SHP77 (cell line): Measurements from ENCODE around the gene KIAA0513.

Experiments used
- DNase-seq, 2 experiments: peaks; one replicate each; lab custom pipeline; 2025; lab: John Stamatoyannopoulos, UW

Gene KIAA0513

GRCh38 chr16:85027349-85027957 lies at the start of gene KIAA0513:
Gene KIAA0513, plus strand, starts transcription at chr16:85027795. Its CDS starts 39,277 bp downstream, at chr16:85067072.
- peak; percentile 89 to 94 for DNase-seq

DNA sequence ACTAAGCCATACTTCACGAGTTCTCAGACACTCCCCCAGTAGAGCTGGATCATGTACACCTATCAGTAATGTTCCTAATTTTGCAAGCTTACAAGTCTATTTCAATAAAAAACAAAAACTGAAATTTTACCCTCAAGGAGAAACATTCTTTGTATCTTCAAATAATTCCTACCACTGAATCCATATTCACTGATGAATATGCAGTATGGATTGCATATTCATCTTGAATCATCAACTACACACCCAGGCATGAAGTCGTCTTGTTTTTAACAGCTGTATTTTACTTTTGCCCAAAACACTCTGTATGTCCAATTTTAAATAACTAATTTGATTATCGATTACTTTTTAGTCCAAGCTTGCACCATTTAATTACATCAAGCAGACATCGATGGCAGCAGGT lies 48.1 kb upstream of the KIAA0513 start:
- no peak for DNase-seq

DNA sequence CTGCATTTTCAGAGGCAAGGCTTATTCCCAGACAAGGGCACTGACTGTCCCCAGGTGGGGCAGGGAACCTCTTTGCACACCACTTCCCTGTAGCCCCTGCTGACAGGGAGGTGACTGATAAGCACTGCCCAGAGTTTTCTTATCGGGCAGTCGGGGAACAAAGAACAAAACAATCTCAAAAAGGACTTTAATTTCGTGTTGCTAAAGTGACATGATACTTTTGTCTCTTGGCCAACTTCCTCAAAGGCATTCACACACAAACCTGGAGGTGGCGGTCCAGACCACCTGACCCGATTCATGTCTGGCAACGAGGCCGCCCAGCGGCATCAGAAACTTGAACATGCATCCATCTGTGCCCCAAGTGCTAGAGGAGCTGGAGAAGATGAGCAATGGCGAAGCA lies 45.2 kb upstream of the KIAA0513 start:
- no peak for DNase-seq

DNA sequence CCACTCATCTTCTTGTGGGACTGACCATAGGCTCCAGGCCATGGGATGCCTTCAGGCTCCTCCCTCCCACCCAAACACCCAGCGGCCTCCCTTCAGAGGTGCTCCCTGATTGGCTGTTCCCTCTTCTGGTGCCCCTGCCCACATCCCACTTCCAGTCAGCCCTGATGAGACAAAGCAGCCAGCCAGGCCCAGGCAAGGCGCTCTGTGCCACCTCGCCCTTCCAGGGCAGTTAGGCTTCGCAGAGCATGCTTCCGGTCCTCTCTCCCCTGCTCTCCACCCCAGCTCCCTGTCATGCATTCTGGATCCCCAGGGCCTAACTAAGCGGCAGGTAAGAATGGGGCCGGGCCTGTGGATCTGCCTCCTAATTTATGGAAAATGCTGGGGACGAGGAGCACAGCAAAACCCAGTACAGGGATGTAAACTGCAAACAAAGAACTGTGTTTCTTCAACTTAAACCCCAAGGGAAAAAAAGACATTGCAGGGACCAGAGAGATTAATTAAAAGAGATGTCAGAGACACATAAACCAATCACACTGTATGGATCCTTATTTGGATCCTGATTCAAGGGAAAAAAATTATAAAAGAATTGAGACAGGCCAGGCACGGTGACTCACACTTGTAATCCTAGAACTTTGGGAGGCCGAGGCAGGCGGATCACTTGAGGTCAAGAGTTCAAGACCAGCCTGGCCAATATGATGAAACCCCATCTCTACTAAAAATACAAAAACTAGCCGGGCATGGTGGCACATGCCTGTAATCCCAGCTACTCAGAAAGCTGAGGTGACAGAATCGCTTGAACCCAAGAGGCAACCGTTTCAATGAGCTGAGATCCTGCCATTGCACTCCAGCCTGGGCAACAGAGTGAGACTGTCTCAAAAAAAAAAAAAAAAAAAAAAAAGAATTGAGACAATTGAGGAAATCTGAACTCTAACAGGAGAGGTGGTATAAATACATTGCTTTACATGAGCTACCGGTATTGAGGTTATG lies 42.2 kb upstream of the KIAA0513 start:
- DNase-seq = no peak

GRCh38 chr16:84986102-84986501 lies 41.5 kb upstream of the KIAA0513 start:
- DNase-seq = no peak

GRCh38 chr16:84986879-84987278 lies 40.7 kb upstream of the KIAA0513 start:
- no peak for DNase-seq

GRCh38 chr16:84988328-84989080 lies 39.1 kb upstream of the KIAA0513 start:
- no peak for DNase-seq

- DNase-seq = no peak
Measured at GRCh38 chr16:84989749-84990620, 37.6 kb upstream of the KIAA0513 start.

GRCh38 chr16:84990782-84991181 lies 36.8 kb upstream of the KIAA0513 start:
- DNase-seq = no peak

DNA sequence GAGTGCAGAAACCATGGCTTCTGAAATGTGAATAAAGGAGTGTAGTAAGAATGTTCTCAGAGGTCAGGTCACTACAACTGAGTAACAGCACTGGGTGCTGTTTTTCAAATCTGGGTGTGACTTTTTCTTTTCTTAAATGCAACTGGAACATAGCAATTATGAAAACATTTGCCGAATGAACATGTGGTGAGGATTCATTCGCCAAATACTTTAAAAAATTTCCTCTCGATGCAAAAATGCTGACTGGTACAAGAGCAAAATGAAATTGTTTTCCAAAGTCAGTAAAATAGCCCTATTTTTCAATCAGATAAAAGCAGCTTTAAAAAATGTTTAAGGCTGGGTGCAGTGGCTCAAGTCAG lies 34.9 kb upstream of the KIAA0513 start:
- no peak for DNase-seq

DNA sequence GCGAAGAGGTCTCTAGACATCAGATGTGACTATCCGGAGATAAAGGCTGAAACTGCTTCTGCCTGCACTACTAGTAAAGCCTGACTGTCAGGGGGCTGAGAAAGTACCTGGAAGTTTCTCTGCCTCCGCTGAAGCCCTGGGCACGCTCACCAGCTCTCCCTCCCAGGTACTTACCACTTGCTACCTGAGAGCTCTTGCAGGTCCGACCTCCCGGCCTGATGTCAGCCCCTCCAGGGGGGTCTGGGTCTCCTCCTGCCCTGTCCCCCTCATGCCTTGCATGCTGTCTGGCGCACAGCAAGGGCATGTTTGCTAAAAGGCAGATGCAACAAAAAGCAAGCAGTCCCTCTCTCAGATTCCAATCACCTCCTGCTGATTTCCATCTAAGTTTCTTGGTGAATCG lies 33.7 kb upstream of the KIAA0513 start:
- DNase-seq = no peak

GRCh38 chr16:84995663-84996062 lies 31.9 kb upstream of the KIAA0513 start:
- DNase-seq = no peak

DNA sequence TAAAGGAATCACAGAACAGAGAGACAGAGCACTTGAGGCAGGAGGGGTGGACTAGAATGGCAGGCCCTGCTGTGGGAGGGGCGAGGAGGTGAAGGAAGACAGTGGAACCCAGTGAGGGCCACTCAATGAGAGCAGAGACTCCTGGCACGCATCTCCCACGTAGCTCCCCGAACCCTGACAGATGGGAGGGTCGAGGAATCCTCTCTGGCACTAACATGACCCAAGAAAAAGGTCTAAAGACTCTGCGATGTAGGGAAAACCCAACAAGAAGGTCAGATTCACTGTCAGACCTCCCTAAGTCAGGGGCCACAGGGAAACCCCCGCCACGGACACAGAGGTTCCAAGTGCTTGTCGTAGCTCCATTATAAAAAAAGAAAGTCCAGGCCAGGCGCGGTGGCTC lies 31.2 kb upstream of the KIAA0513 start:
- DNase-seq = no peak

DNA sequence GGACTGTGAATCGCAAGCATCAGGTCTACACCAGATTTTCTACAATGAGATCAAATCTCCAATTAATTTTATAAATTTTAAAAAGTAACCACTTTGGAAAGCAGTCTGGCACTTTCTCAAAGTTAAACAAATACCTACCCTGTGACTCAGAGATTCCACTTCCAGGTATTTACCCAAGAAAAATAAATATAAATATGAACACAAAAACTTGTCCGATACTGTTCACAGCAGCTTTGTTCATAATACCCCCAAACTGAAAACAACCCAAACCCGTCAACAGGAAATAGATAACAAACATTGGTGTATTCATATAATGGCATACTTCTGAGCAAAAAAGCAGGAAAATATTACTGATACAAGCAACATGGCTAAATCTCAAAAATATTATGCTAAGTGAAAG lies 28.4 kb upstream of the KIAA0513 start:
- no peak for DNase-seq

GRCh38 chr16:84999857-85000480 lies 27.6 kb upstream of the KIAA0513 start:
- DNase-seq = no peak

- no peak for DNase-seq
Measured at GRCh38 chr16:85002099-85002541, 25.5 kb upstream of the KIAA0513 start.

GRCh38 chr16:85002608-85003007 lies 25.0 kb upstream of the KIAA0513 start:
- no peak for DNase-seq

DNA sequence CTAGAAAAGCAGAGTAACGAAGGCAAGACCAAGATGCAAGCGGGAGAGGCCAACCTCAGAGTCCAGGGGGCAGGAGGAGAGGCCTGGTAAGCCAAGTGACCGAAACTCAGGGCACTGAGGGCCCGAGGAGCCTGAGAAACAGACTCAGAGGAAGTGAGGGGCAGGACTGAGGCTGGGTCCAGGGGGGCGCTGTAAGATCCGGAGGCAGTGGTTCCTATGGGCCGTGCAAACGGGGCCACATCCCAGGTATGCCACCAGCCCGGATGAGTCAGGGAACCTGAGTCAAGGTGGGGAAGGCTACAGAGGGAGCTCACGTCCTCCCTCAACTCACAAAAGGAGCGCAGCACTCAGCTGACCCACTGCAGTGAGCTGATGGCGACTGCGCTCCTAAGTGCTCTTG lies 24.5 kb upstream of the KIAA0513 start:
- no peak for DNase-seq

DNA sequence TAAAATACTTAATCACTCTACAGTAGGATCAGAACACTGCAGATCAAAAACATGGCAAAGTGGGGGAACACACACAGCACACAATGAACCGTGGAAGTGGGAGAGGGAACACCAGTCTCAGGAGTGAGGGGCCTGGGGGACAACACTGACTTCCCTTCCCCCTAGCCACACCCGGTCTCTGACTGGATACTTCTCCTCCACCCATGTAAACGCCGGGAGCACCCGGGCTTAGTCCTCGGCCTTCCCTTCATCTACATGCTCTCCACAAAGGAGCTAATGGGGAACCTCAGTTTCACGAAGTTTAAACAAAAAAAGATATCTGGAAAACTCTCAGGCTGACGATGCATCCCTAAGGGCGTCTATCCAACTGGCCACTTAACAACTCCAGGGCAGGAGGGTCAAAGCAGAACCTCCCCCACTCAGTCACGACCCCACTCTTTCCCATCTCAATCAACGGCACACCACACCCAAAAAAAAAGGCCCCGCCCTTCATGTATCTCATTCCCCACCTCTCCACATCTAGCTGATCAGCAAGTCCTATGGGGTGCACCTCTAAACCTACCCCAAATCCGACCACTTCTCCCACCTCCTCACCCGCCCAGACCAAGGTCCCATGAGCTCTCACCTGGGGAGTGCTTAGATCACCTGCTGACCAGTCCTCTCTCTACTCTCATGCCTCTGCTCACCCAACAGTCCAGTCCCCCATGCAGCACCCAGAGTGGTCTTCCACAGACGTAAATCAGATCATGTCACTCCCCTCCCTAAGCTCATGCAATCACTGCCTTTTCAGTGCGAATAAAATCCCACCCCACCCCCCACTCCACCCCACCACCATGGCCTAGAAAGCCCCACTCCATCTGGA lies 23.6 kb upstream of the KIAA0513 start:
- no peak for DNase-seq

DNA sequence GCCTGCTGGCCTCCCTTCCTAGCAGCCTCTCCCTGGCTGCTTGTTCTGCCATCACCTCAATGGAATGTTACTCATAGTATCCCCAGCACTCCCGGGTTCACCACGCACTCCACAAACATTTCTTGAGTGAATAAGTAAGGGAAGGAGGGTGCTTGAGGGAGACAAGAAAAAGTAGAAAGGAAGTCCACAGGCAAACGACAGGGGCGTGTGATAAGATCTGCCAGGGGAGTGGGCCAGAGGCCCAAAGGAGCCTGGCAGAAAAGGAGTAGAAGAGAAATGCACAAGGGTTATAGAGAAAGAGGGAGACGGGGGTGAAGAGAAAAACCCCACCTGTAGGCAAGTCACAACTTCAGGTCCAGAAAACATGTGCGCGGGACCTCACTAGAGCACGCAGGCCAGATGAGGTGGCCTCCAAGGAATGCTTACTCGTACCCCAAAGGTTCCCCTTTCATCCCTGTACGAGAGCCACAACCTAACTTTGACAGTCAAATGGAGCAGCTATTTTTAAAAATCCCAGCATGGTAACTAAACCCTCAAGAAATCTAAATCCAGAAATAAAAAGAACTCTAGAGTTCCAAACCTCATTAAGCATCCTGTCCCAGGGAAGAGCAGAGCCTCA lies 22.9 kb upstream of the KIAA0513 start:
- DNase-seq = no peak
